ENCODE data around the gene ABI1. TPM values are rescaled to one million over a fixed set of nuclear protein-coding genes. Genes with fewer than 3 reads are reported as not detected.

The ABI1 gene
- total RNA-seq, 1 experiment from 2014 or later, result 79.8 TPM

- H3K4me1 ChIP-seq (ENCODE audit: low read length), result no peaks in the 10 kb centered on the region
- H3K79me2 ChIP-seq (ENCODE audit: low read length), result peaks cover 98% of the 10 kb centered on the region
- no peak overlapping the region for H2AFZ ChIP-seq (ENCODE audit: low read length)
- no peaks in the 10 kb centered on the region for H3K9me3 ChIP-seq (ENCODE audit: low read length)
- DNase-seq, result no peak
- H3K36me3 ChIP-seq (ENCODE audit: insufficient read depth, low read length), result peaks cover 5% of the 10 kb centered on the region; the same call in 1 of the 2 replicates
- no peak overlapping the region for H3K27ac ChIP-seq (ENCODE audit: low read length)
- H3K27me3 ChIP-seq (ENCODE audit: low read length), result no peaks in the 10 kb centered on the region
- no peak overlapping the region for H3K9ac ChIP-seq (ENCODE audit: low read length)
- H3K4me3 ChIP-seq (ENCODE audit: low read length), result no peak overlapping the region
- H3K4me2 ChIP-seq (ENCODE audit: low read depth, low read length, poor library complexity, severe bottlenecking), result no peak overlapping the region
- no peaks in the 10 kb centered on the region for H4K20me1 ChIP-seq (ENCODE audit: insufficient read depth, low read depth, low read length)
- no peaks in the 10 kb centered on the region for H3K9me2 ChIP-seq (replicated peaks; ENCODE audit: insufficient read depth, low read length)
Observed at GRCh38 chr10:26829810-26830515, 30.8 kb downstream of the ABI1 start.

- H3K9me3 ChIP-seq (ENCODE audit: low read length), result no peaks in the 10 kb centered on the region
- no peak overlapping the region for H3K9ac ChIP-seq (ENCODE audit: low read length)
- peaks cover 5% of the 10 kb centered on the region; the same call in 1 of the 2 replicates for H3K4me1 ChIP-seq (ENCODE audit: low read length)
- no peaks in the 10 kb centered on the region for H3K9me2 ChIP-seq (replicated peaks; ENCODE audit: insufficient read depth, low read length)
- H2AFZ ChIP-seq (ENCODE audit: low read length), result no peak overlapping the region
- no peaks in the 10 kb centered on the region for H3K27me3 ChIP-seq (ENCODE audit: low read length)
- no peak overlapping the region for H3K27ac ChIP-seq (ENCODE audit: low read length)
- DNase-seq, result no peak
- 0 out of 2 replicates have a peak, but pooled peaks cover 5% of the 10 kb centered on the region for H4K20me1 ChIP-seq (ENCODE audit: insufficient read depth, low read depth, low read length)
- H3K36me3 ChIP-seq (ENCODE audit: insufficient read depth, low read length), result peaks cover 19% of the 10 kb centered on the region
- peaks cover 99% of the 10 kb centered on the region for H3K79me2 ChIP-seq (ENCODE audit: low read length)
- H3K4me2 ChIP-seq (ENCODE audit: low read depth, low read length, poor library complexity, severe bottlenecking), result no peak overlapping the region
- no peak overlapping the region for H3K4me3 ChIP-seq (ENCODE audit: low read length)
Observed at GRCh38 chr10:26824015-26824690, 36.6 kb downstream of the ABI1 start.

GRCh38 chr10:26821699-26822570 is 38.8 kb downstream of the ABI1 start:
- H4K20me1 ChIP-seq (ENCODE audit: insufficient read depth, low read depth, low read length), result 0 out of 2 replicates have a peak, but pooled peaks cover 5% of the 10 kb centered on the region
- no peak overlapping the region for H2AFZ ChIP-seq (ENCODE audit: low read length)
- H3K27ac ChIP-seq (ENCODE audit: low read length), result no peak overlapping the region
- no peaks in the 10 kb centered on the region for H3K9me3 ChIP-seq (ENCODE audit: low read length)
- peaks cover 5% of the 10 kb centered on the region; the same call in 1 of the 2 replicates for H3K4me1 ChIP-seq (ENCODE audit: low read length)
- no peak for DNase-seq
- H3K9ac ChIP-seq (ENCODE audit: low read length), result no peak overlapping the region
- H3K36me3 ChIP-seq (ENCODE audit: insufficient read depth, low read length), result peaks cover 19% of the 10 kb centered on the region
- peaks cover 98% of the 10 kb centered on the region for H3K79me2 ChIP-seq (ENCODE audit: low read length)
- no peak overlapping the region for H3K4me3 ChIP-seq (ENCODE audit: low read length)
- H3K4me2 ChIP-seq (ENCODE audit: low read depth, low read length, poor library complexity, severe bottlenecking), result no peak overlapping the region
- H3K27me3 ChIP-seq (ENCODE audit: low read length), result no peaks in the 10 kb centered on the region
- no peaks in the 10 kb centered on the region for H3K9me2 ChIP-seq (replicated peaks; ENCODE audit: insufficient read depth, low read length)

- Histone ChIP-seq H2AFZ (ENCODE audit: low read length) (no peak overlapping the region), H3K36me3 (ENCODE audit: insufficient read depth, low read length) (peaks cover 14% of the 10 kb centered on the region; the same call in 1 of the 2 replicates), H4K20me1 (ENCODE audit: insufficient read depth, low read depth, low read length) (no peaks in the 10 kb centered on the region), H3K4me3 (ENCODE audit: low read length) (no peak overlapping the region), H3K4me1 (ENCODE audit: low read length) (peaks cover 5% of the 10 kb centered on the region; the same call in 1 of the 2 replicates), H3K27ac (ENCODE audit: low read length) (no peak overlapping the region), H3K4me2 (ENCODE audit: low read depth, low read length, poor library complexity, severe bottlenecking) (no peak overlapping the region), H3K27me3 (ENCODE audit: low read length) (no peaks in the 10 kb centered on the region), H3K79me2 (ENCODE audit: low read length) (peaks cover 96% of the 10 kb centered on the region), H3K9me2 (replicated peaks; ENCODE audit: insufficient read depth, low read length) (no peaks in the 10 kb centered on the region), H3K9ac (ENCODE audit: low read length) (no peak overlapping the region), H3K9me3 (ENCODE audit: low read length) (no peaks in the 10 kb centered on the region)
- no peak for DNase-seq
Observed at GRCh38 chr10:26815500-26815899, 45.3 kb downstream of the ABI1 start.

GRCh38 chr10:26810435-26811026 is 50.2 kb downstream of the ABI1 start:
- Histone ChIP-seq H3K9me3 (ENCODE audit: low read length) (no peaks in the 10 kb centered on the region), H3K9ac (ENCODE audit: low read length) (no peak overlapping the region), H3K27me3 (ENCODE audit: low read length) (no peaks in the 10 kb centered on the region), H3K79me2 (ENCODE audit: low read length) (peaks cover 96% of the 10 kb centered on the region), H3K4me1 (ENCODE audit: low read length) (peaks cover 13% of the 10 kb centered on the region), H3K4me3 (ENCODE audit: low read length) (no peak overlapping the region), H4K20me1 (ENCODE audit: insufficient read depth, low read depth, low read length) (no peaks in the 10 kb centered on the region), H2AFZ (ENCODE audit: low read length) (no peak overlapping the region), H3K27ac (ENCODE audit: low read length) (no peak overlapping the region), H3K4me2 (ENCODE audit: low read depth, low read length, poor library complexity, severe bottlenecking) (no peak overlapping the region), H3K36me3 (ENCODE audit: insufficient read depth, low read length) (peaks cover 14% of the 10 kb centered on the region; the same call in 1 of the 2 replicates), H3K9me2 (replicated peaks; ENCODE audit: insufficient read depth, low read length) (no peaks in the 10 kb centered on the region)
- no peak for DNase-seq

GRCh38 chr10:26809973-26810372 is 50.8 kb downstream of the ABI1 start:
- H3K9ac ChIP-seq (ENCODE audit: low read length), result no peak overlapping the region
- H3K4me1 ChIP-seq (ENCODE audit: low read length), result peaks cover 19% of the 10 kb centered on the region
- H2AFZ ChIP-seq (ENCODE audit: low read length), result no peak overlapping the region
- H3K4me3 ChIP-seq (ENCODE audit: low read length), result no peak overlapping the region
- no peaks in the 10 kb centered on the region for H4K20me1 ChIP-seq (ENCODE audit: insufficient read depth, low read depth, low read length)
- H3K4me2 ChIP-seq (ENCODE audit: low read depth, low read length, poor library complexity, severe bottlenecking), result no peak overlapping the region
- no peaks in the 10 kb centered on the region for H3K27me3 ChIP-seq (ENCODE audit: low read length)
- no peaks in the 10 kb centered on the region for H3K9me3 ChIP-seq (ENCODE audit: low read length)
- DNase-seq, result no peak
- no peak overlapping the region for H3K27ac ChIP-seq (ENCODE audit: low read length)
- no peaks in the 10 kb centered on the region for H3K9me2 ChIP-seq (replicated peaks; ENCODE audit: insufficient read depth, low read length)
- H3K79me2 ChIP-seq (ENCODE audit: low read length), result peaks cover 96% of the 10 kb centered on the region
- peaks cover 14% of the 10 kb centered on the region; the same call in 1 of the 2 replicates for H3K36me3 ChIP-seq (ENCODE audit: insufficient read depth, low read length)

- Histone ChIP-seq H3K36me3 (ENCODE audit: insufficient read depth, low read length) (0 out of 2 replicates have a peak, but pooled peaks cover 4% of the 10 kb centered on the region), H3K9me2 (replicated peaks; ENCODE audit: insufficient read depth, low read length) (no peaks in the 10 kb centered on the region), H3K27me3 (ENCODE audit: low read length) (no peaks in the 10 kb centered on the region), H3K9me3 (ENCODE audit: low read length) (no peaks in the 10 kb centered on the region), H3K27ac (ENCODE audit: low read length) (no peak overlapping the region), H3K4me2 (ENCODE audit: low read depth, low read length, poor library complexity, severe bottlenecking) (no peak overlapping the region), H3K4me3 (ENCODE audit: low read length) (no peak overlapping the region), H3K4me1 (ENCODE audit: low read length) (peaks cover 41% of the 10 kb centered on the region), H2AFZ (ENCODE audit: low read length) (no peak overlapping the region), H3K9ac (ENCODE audit: low read length) (no peak overlapping the region), H4K20me1 (ENCODE audit: insufficient read depth, low read depth, low read length) (no peaks in the 10 kb centered on the region), H3K79me2 (ENCODE audit: low read length) (peaks cover 95% of the 10 kb centered on the region)
- no peak for DNase-seq
Observed at GRCh38 chr10:26807532-26807931, 53.2 kb downstream of the ABI1 start.

Data from Karpas-422 (cell line).